GM12878 (cell line): ENCODE data around the gene FXYD1. TPM values are rescaled to one million over a fixed set of nuclear protein-coding genes. Genes with fewer than 3 reads are reported as not detected.

Source experiments
- ATAC-seq: fragments of 200-7000 bp; cut with Tn5 transposase; 3 replicates; pipeline ENCODE4 v1.9.1; 2020; ENCODE audit warnings: mild to moderate bottlenecking, moderate library complexity
- BruUV-seq: library from RNA; stranded (reverse); fragments of 400-500 nt; replicated peaks from 2 replicates; lab custom pipeline; 2021; lab: Mats Ljungman, UMichigan
- CTCF ChIA-PET: fragments of 300-600 bp; sonication (Branson Sonifier 250); formaldehyde crosslinking; extraction: SDS; loops from one replicate; lab custom pipeline; 2021; ENCODE audit warnings: inconsistent platforms; lab: Yijun Ruan, JAX
- POLR2A ChIA-PET: fragments of 350-600 bp; formaldehyde crosslinking; extraction: SDS; loops from one replicate; lab custom pipeline; 2021; ENCODE audit warnings: inconsistent platforms; lab: Charles Lee
- RAD21 ChIA-PET: fragments of 300-600 bp; sonication (Branson Sonifier 250); formaldehyde crosslinking; loops from one replicate; lab custom pipeline; 2023; ENCODE audit warnings: antibody characterized with exemption; ENCODE audit not compliant: unreplicated experiment; lab: Charles Lee
- SMC1A ChIA-PET: fragments of 300-600 bp; sonication (Branson Sonifier 250); formaldehyde crosslinking; loops from one replicate; lab custom pipeline; 2023; ENCODE audit not compliant: unreplicated experiment, uncharacterized antibody; lab: Charles Lee
- DNase-seq: peaks from one replicate; pipeline ENCODE4 v3.0.0-alpha.2; 2011; ENCODE audit warnings: low read depth, low spot score
- FAIRE-seq: peaks from 3 replicates; lab custom pipeline; 2011; peaks lifted over from hg19 to GRCh38; lab: Jason Lieb, UNC
- H2AFZ ChIP-seq: 2 replicates; pipeline ENCODE4 v1.6.0; 2011; ENCODE audit warnings: low read depth, low read length, control low read depth; ENCODE audit not compliant: control insufficient read depth
- H3K27ac ChIP-seq: 2 replicates; pipeline ENCODE4 v1.5.1; 2011; ENCODE audit warnings: control low read depth; ENCODE audit not compliant: control insufficient read depth, insufficient read depth
- H3K27me3 ChIP-seq, 2 experiments: replicated peaks in 1 of 2; 2 replicates each; pipeline versions ENCODE4 v1.6.0 to v1.6.1; 2011; ENCODE audit warnings: low read length in 1 of 2; ENCODE audit not compliant: control insufficient read depth in 2 of 2, insufficient read depth in 2 of 2
- H3K36me3 ChIP-seq, 2 experiments: 2 replicates each; pipeline ENCODE4 v1.5.1; 2011; ENCODE audit warnings: low read length in 1 of 2; ENCODE audit not compliant: control insufficient read depth in 2 of 2, insufficient read depth in 2 of 2
- H3K4me1 ChIP-seq: 2 replicates; pipeline ENCODE4 v1.6.1; 2011; ENCODE audit warnings: mild to moderate bottlenecking, low read length, moderate library complexity, mixed read lengths; ENCODE audit not compliant: control insufficient read depth, insufficient read depth
- H3K4me2 ChIP-seq: 2 replicates; pipeline ENCODE4 v1.6.0; 2011; ENCODE audit warnings: control low read depth; ENCODE audit not compliant: control insufficient read depth, insufficient read depth
- H3K4me3 ChIP-seq: fragments of 200-600 bp; sonication (generic); 2 replicates; pipeline ENCODE4 v1.5.1; 2016
- H3K79me2 ChIP-seq: 2 replicates; pipeline ENCODE4 v1.6.0; 2011; ENCODE audit warnings: low read length; ENCODE audit not compliant: control insufficient read depth, insufficient read depth
- H3K9ac ChIP-seq: 2 replicates; pipeline ENCODE4 v1.8.0; 2011; ENCODE audit warnings: low read length, control low read depth, mixed read lengths; ENCODE audit not compliant: control insufficient read depth, insufficient read depth
- H3K9me3 ChIP-seq: replicated peaks from 3 replicates; pipeline ENCODE4 v1.5.1; 2011; ENCODE audit warnings: mild to moderate bottlenecking, low read length; ENCODE audit not compliant: control insufficient read depth, insufficient read depth
- H4K20me1 ChIP-seq: 2 replicates; pipeline ENCODE4 v1.6.0; 2011; ENCODE audit not compliant: control insufficient read depth, insufficient read depth
- CREB1 ChIP-seq: IDR thresholded peaks from 2 replicates; pipeline ENCODE4 v1.6.1; 2012; ENCODE audit warnings: low read depth, mild to moderate bottlenecking, inconsistent platforms
- HCFC1 ChIP-seq: fragments of 150-350 bp; IDR thresholded peaks from 2 replicates; pipeline ENCODE4 v1.6.1; 2014; ENCODE audit warnings: low read length
- MTA2 ChIP-seq: fragments of 450-650 bp; IDR thresholded peaks from 2 replicates; pipeline ENCODE4 v1.6.1; 2016; ENCODE audit warnings: low read depth, mild to moderate bottlenecking, moderate library complexity
- NR2C1 ChIP-seq: fragments of 450-650 bp; IDR thresholded peaks from 2 replicates; pipeline ENCODE4 v1.6.1; 2017; ENCODE audit warnings: antibody characterized with exemption, mild to moderate bottlenecking, moderate library complexity
- PML ChIP-seq: IDR thresholded peaks from 2 replicates; pipeline ENCODE4 v1.6.1; 2012; ENCODE audit warnings: low read length, inconsistent platforms
- SMAD1 ChIP-seq: fragments of 450-650 bp; IDR thresholded peaks from 2 replicates; pipeline ENCODE4 v1.6.1; 2018; ENCODE audit warnings: mild to moderate bottlenecking, low read depth; ENCODE audit not compliant: partially characterized antibody
- SMAD5 ChIP-seq: IDR thresholded peaks from 2 replicates; pipeline ENCODE4 v1.6.1; 2016; ENCODE audit warnings: antibody characterized with exemption, low read depth
- TAF1 ChIP-seq: IDR thresholded peaks from 2 replicates; pipeline ENCODE4 v1.6.1; 2011; ENCODE audit warnings: mild to moderate bottlenecking, low read depth, low read length, borderline replicate concordance
- ZNF592 ChIP-seq: fragments of 450-650 bp; IDR thresholded peaks from 2 replicates; pipeline ENCODE4 v1.6.1; 2017; ENCODE audit warnings: mild to moderate bottlenecking, moderate library complexity
- WGBS: methylation state at CpG from one replicate; pipeline ENCODE4 v1.1.6; 2016; ENCODE audit warnings: low lambda C conversion rate; ENCODE audit not compliant: insufficient replicate concordance, insufficient coverage; ENCODE audit errors: missing lambda C conversion rate; 5-methylcytosine and 5-hydroxymethylcytosine counted together
- in situ Hi-C: fragments of 300-500 bp; cut with MboI; formaldehyde crosslinking; loops from 9 replicates; pipeline ENCODE4 v1.14.3; 2018; ENCODE audit warnings: mixed read lengths
- intact Hi-C: fragments of 100-400 bp; cut with micrococcal nuclease; formaldehyde crosslinking; loops from one replicate; pipeline ENCODE4 v1.14.2; 2022; ENCODE audit not compliant: unreplicated experiment
- polyA plus RNA-seq, 11 experiments: library from polyadenylated mRNA; depleted of rRNA in 4 of 11; unstranded in 6 of 11; stranded (reverse) in 5 of 11; fragments of >200 nt; fragmentation: Nextera tagmentation in 4 of 11; fragmentation: Illumina TruSeq in 1 of 11; extraction: Ambion mirVana in 4 of 11; extraction: Trizol in 1 of 11; gene quantifications; 1 replicate in 1 of 11; 2 replicates in 10 of 11; pipeline versions ENCODE4 v1.2.1 to v1.2.3, GENCODE V29; 2011 to 2016; ENCODE audit warnings: inconsistent platforms in 2 of 11, missing spikeins in 2 of 11, low read depth in 1 of 11
- total RNA-seq, 4 experiments: library from RNA; depleted of rRNA in 3 of 4; stranded (reverse); fragments of >200 nt in 3 of 4; fragmentation: Illumina TruSeq in 1 of 4; extraction: Trizol in 1 of 4; gene quantifications; 2 replicates each; pipeline versions ENCODE4 v1.2.1 to v1.2.3, GENCODE V29; 2013 to 2021

Gene FXYD1
- total and polyA plus RNA-seq, 10 of the 15 experiments (the other 5 are each of a cell fraction or from before 2014, with no cell fraction given) = 0.34 to 1.2 (median 0.49) TPM; not detected in 4

GRCh38 chr19:35089554-35089953, 49.1 kb upstream of the FXYD1 start:
- RAD21 ChIA-PET = interaction anchor here (1.3 kb wide), 1 partner anchor 23 kb away, joined by 8 read pairs; no protein-coding TSS in a partner anchor
- 62% methylated on average over 8 of the region's 8 CpGs for WGBS
- no peak overlapping the region for H3K4me3 ChIP-seq
- no peak overlapping the region for H3K4me2 ChIP-seq
- no peaks in the 10 kb centered on the region for H3K79me2 ChIP-seq
- H3K27ac ChIP-seq = no peak overlapping the region
- SMC1A ChIA-PET = interaction anchor here (0.7 to 0.9 kb wide), 2 partner anchors 23 to 31 kb away, joined by 3 read pairs; no protein-coding TSS in a partner anchor
- intact Hi-C loops (no loop called here), in situ Hi-C loops (no loop called here)
- no peak for FAIRE-seq
- H2AFZ ChIP-seq = no peak overlapping the region
- no peaks in the 10 kb centered on the region for H3K36me3 ChIP-seq
- no peak for DNase-seq
- no peak for ATAC-seq
- peaks cover 20% of the 10 kb centered on the region for H3K4me1 ChIP-seq
- POLR2A ChIA-PET = no interaction called here
- H3K27me3 ChIP-seq = no peaks in the 10 kb centered on the region; a peak in 1 of 4 replicates
- BruUV-seq = no TSS peak
- no peak overlapping the region for H3K9ac ChIP-seq
- CTCF ChIA-PET = interaction anchor here (0.6 to 4.8 kb wide), 3 partner anchors 20 to 23 kb away, joined by 3 to 46 read pairs (median 6); no protein-coding TSS in a partner anchor
- TF ChIP-seq MTA2 (no peak), ZNF592 (no peak), TAF1 (no peak), SMAD1 (no peak), PML (no peak), CREB1 (no peak), SMAD5 (no peak), NR2C1 (no peak), HCFC1 (no peak)
- no peaks in the 10 kb centered on the region for H4K20me1 ChIP-seq
- no peaks in the 10 kb centered on the region for H3K9me3 ChIP-seq
